Measurements from ENCODE around the gene WDR26. TPM values are rescaled to one million over a fixed set of nuclear protein-coding genes. Genes with fewer than 3 reads are reported as not detected.
"Not testable (repeated sequence)": the region's sequence is repeated elsewhere in the genome, so short reads cannot be mapped to it uniquely, and the experiment has no call there.

WDR26 gene
- total RNA-seq, 1 donor from 2014 or later = 79.5 TPM

DNA sequence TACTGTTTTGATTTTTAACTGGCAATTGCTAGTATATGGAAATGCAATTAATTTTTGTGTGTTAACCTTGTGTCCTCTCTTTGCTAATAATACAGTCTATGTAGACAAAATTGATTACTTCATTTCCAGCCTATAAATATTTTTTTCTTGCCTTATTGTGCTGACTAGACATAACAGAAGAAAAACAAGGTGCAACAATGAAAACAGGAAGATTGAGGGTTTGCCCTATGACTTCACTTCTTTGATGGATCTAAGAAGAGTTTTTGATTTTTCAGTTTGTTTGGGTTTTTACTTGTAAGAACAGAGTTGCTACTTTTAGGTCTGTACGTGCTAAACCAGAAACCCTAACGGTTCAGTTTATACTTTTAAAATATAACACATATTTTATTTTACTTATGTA is 86.5 kb downstream of the WDR26 start:
- Mint-ChIP-seq H3K4me3 (ENCODE audit: unreplicated experiment) (no peak overlapping the region), H3K27me3 (ENCODE audit: low read depth) (peaks cover 4% of the 10 kb centered on the region), H3K36me3 (ENCODE audit: low read depth) (peaks cover 3% of the 10 kb centered on the region), H3K27ac (ENCODE audit: unreplicated experiment) (no peak overlapping the region), H3K9me3 (ENCODE audit: low read depth) (peaks cover 6% of the 10 kb centered on the region), H3K4me1 (ENCODE audit: low read depth) (no peaks in the 10 kb centered on the region)
- TF ChIP-seq, protein P1, sequence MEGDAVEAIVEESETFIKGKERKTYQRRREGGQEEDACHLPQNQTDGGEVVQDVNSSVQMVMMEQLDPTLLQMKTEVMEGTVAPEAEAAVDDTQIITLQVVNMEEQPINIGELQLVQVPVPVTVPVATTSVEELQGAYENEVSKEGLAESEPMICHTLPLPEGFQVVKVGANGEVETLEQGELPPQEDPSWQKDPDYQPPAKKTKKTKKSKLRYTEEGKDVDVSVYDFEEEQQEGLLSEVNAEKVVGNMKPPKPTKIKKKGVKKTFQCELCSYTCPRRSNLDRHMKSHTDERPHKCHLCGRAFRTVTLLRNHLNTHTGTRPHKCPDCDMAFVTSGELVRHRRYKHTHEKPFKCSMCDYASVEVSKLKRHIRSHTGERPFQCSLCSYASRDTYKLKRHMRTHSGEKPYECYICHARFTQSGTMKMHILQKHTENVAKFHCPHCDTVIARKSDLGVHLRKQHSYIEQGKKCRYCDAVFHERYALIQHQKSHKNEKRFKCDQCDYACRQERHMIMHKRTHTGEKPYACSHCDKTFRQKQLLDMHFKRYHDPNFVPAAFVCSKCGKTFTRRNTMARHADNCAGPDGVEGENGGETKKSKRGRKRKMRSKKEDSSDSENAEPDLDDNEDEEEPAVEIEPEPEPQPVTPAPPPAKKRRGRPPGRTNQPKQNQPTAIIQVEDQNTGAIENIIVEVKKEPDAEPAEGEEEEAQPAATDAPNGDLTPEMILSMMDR (IDR thresholded peaks at IDR 0.05) = no peak
- DNase-seq (ENCODE audit: low spot score) = no peak

DNA sequence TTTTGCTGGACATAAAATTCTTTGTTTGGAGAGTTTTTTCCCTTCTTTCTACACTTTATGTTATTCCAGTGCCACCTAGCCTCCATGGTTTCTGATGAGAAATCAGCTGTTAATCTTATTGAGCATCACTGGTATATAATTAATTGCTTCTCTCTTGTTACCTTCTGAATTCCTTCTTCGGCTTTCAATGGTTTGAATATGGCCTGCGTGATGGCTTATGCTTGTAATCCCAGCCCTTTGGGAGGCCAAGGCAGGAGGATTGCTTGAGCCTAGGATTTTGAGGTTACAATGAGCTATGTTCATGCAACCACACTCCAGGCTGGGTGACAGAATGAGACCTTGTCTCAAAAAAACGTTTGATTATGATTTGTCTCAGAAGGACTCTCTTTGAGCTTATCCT is 90.9 kb downstream of the WDR26 start:
- Mint-ChIP-seq H3K36me3 (ENCODE audit: low read depth) (peaks cover 4% of the 10 kb centered on the region), H3K9me3 (ENCODE audit: low read depth) (peaks cover 12% of the 10 kb centered on the region), H3K27ac (ENCODE audit: unreplicated experiment) (no peak overlapping the region), H3K4me1 (ENCODE audit: low read depth) (peaks cover 3% of the 10 kb centered on the region), H3K4me3 (ENCODE audit: unreplicated experiment) (no peak overlapping the region), H3K27me3 (ENCODE audit: low read depth) (peaks cover 7% of the 10 kb centered on the region)
- TF ChIP-seq, protein P1 (IDR thresholded peaks at IDR 0.05) = no peak
- no peak for DNase-seq (ENCODE audit: low spot score)

DNA sequence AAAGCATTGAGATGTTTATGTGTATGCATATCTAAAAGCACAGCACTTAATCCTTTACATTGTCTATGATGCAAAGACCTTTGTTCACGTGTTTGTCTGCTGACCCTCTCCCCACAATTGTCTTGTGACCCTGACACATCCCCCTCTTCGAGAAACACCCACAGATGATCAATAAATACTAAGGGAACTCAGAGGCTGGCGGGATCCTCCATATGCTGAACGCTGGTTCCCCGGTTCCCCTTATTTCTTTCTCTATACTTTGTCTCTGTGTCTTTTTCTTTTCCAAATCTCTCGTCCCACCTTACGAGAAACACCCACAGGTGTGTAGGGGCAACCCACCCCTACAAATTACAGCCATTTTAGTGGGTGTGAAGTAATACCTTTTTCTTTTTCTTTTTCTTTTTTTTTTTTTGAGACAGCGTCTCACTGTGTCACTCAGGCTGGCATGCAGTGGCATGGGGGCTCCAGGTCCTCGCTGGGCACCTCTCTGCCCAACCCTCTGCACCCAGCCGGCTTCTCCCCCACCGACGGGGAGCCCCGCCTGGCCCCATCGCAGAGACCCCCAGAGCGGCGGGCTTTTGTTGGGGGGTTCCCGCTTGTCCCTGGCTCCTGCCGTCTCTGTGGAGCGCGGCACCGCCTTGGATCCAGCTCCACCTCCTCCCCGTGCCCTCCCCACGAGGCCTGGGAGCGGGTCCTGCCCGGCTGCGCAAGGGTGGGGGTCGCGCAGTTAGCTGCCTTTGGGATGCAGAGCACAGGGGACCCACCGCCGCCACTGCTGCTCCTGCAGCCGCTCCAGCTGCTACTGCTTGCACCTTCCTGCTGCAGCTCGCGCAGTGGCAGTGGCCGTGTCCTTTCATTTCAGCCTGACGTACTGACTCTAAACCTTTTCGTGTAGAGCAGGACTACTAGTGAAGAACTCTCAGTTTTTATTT is 93.9 kb downstream of the WDR26 start:
- Mint-ChIP-seq H3K9me3 (ENCODE audit: low read depth) (peaks cover 12% of the 10 kb centered on the region), H3K4me3 (ENCODE audit: unreplicated experiment) (peak overlapping the region; percentile 66)
- peak; percentile 92 for DNase-seq (ENCODE audit: low spot score)
- not testable (repeated sequence) for H3K36me3 Mint-ChIP-seq (ENCODE audit: low read depth); H3K4me1 Mint-ChIP-seq (ENCODE audit: low read depth); H3K27ac Mint-ChIP-seq (ENCODE audit: unreplicated experiment); H3K27me3 Mint-ChIP-seq (ENCODE audit: low read depth)

DNA sequence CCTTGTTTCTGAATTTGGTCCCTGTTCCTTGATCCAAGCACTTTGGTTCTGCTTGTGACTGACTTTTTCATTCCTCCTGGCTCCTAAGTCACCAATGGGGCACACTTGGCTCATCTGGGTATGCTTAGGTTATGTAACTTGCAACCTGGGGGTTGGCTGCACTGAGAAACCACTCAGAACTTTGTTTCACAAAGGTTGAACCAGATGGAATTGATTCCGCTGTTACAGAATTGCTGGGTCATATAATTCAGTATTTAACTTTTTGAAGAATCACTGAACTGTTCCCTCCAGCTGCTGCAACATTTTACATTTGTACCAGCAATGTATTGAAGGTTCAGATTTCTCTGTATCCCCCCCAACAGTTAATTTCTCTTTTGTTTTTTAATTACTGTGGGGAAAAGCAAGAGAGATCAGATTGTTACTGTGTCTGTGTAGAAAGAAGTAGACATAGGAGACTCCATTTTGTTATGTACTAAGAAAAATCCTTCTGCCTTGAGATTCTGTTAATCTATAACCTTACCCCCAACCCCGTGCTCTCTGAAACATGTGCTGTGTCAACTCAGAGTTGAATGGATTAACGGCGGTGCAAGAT is 95.1 kb downstream of the WDR26 start:
- H3K4me1 Mint-ChIP-seq (ENCODE audit: low read depth) = peaks cover 3% of the 10 kb centered on the region
- DNase-seq (ENCODE audit: low spot score) = no peak
- H3K9me3 Mint-ChIP-seq (ENCODE audit: low read depth) = peaks cover 12% of the 10 kb centered on the region
- peaks cover 4% of the 10 kb centered on the region for H3K36me3 Mint-ChIP-seq (ENCODE audit: low read depth)
- H3K27ac Mint-ChIP-seq (ENCODE audit: unreplicated experiment) = no peak overlapping the region
- TF ChIP-seq, protein P1 (IDR thresholded peaks at IDR 0.05) = no peak
- H3K27me3 Mint-ChIP-seq (ENCODE audit: low read depth) = peaks cover 4% of the 10 kb centered on the region
- no peak overlapping the region for H3K4me3 Mint-ChIP-seq (ENCODE audit: unreplicated experiment)

DNA sequence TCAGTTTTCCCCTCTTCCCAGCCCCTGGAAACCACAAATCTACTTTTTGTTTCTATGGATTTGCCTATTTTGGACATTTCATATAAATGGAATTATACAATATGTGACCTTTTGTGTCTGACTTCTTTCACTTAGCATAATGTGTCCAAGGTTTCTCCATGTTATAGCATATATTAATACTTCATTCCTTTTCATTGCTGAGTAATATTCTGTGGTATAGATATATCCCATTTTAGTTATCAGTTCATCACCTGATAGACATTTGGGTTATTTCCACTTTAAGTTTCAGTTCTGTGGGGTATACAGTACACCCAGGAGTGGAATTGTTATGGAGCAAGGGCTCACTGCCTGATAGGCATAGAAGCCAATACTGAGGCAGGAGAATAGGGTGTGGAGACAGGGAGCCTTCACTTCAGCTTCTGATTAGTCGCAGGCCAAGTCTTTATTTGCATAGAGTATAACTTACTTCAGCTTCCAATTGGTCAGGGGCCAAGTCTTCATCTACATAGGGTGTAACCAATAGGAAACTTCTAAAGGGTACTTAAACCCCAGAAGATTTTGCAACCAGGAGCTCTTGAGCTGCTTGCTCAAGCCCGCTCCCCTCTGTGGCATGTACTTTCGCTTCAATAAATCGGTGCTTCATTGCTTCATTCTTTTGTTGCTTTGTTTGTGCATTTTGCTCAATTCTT is 96.3 kb downstream of the WDR26 start:
- Mint-ChIP-seq H3K9me3 (ENCODE audit: low read depth) (peaks cover 7% of the 10 kb centered on the region), H3K36me3 (ENCODE audit: low read depth) (peaks cover 1% of the 10 kb centered on the region), H3K27me3 (ENCODE audit: low read depth) (peaks cover 4% of the 10 kb centered on the region), H3K4me3 (ENCODE audit: unreplicated experiment) (no peak overlapping the region), H3K27ac (ENCODE audit: unreplicated experiment) (no peak overlapping the region), H3K4me1 (ENCODE audit: low read depth) (peaks cover 3% of the 10 kb centered on the region)
- TF ChIP-seq, protein P1 (IDR thresholded peaks at IDR 0.05) = no peak
- DNase-seq (ENCODE audit: low spot score) = no peak

Small RNAs within 50 kb of the gene (microRNA-seq; reads per million reads assigned to microRNA genes)
- gene MIR4742 (ENCODE audit: borderline number of aligned reads) = not detected

Other genes starting within 250 kb of the WDR26 start
- gene NVL, start 104.6 kb downstream of the WDR26 start, total RNA-seq = 17.5 to 31.9 TPM (median 18.7 TPM) in 3 replicates
- gene CNIH4, start 77.9 kb downstream of the WDR26 start, total RNA-seq = 45.4 to 55.8 TPM (median 52.7 TPM) in 3 replicates
- 1.5 to 2.6 TPM (median 2.1 TPM) in 3 replicates for gene CNIH3, start 181.5 kb upstream of the WDR26 start, total RNA-seq

Data from chondrocyte (in vitro differentiated cells).